NCI-H146 treated with DMSO at 0.1 percent for 48 hours (cell line): ENCODE data around the gene PPP3R1.

Experiments used
- DNase-seq: peaks from one replicate; lab custom pipeline; 2025; ENCODE audit not compliant: unreplicated experiment; lab: John Stamatoyannopoulos, UW

The PPP3R1 gene

GRCh38 chr2:68263632-68264031, 11.3 kb upstream of the PPP3R1 start:
- DNase-seq = peak; percentile 16

GRCh38 chr2:68258851-68259250, 6.5 kb upstream of the PPP3R1 start:
- no peak for DNase-seq

GRCh38 chr2:68256093-68256450, 3.7 kb upstream of the PPP3R1 start:
- DNase-seq = no peak

GRCh38 chr2:68253219-68254068, 1.1 kb upstream of the PPP3R1 start:
- DNase-seq = peak; percentile 39

- DNase-seq = no peak
Observed at GRCh38 chr2:68251855-68252399, 405 bp downstream of the PPP3R1 start.

GRCh38 chr2:68251187-68251854, 1.0 kb downstream of the PPP3R1 start:
- DNase-seq = peak; percentile 73

GRCh38 chr2:68250652-68251186, 1.6 kb downstream of the PPP3R1 start:
- DNase-seq = no peak

GRCh38 chr2:68250196-68250595, 2.1 kb downstream of the PPP3R1 start:
- no peak for DNase-seq

GRCh38 chr2:68248806-68249205, 3.5 kb downstream of the PPP3R1 start:
- no peak for DNase-seq

- DNase-seq = no peak
Observed at GRCh38 chr2:68248361-68248760, 4.0 kb downstream of the PPP3R1 start.

GRCh38 chr2:68246396-68246795, 5.9 kb downstream of the PPP3R1 start:
- no peak for DNase-seq

GRCh38 chr2:68245672-68246071, 6.7 kb downstream of the PPP3R1 start:
- no peak for DNase-seq

- DNase-seq = no peak
Observed at GRCh38 chr2:68245066-68245465, 7.3 kb downstream of the PPP3R1 start.

- DNase-seq = no peak
Observed at GRCh38 chr2:68244456-68244855, 7.9 kb downstream of the PPP3R1 start.

- DNase-seq = no peak
Observed at GRCh38 chr2:68241732-68242131, 10.6 kb downstream of the PPP3R1 start.

GRCh38 chr2:68240446-68240845, 11.9 kb downstream of the PPP3R1 start:
- DNase-seq = no peak

GRCh38 chr2:68238955-68239822, 13.1 kb downstream of the PPP3R1 start:
- no peak for DNase-seq

GRCh38 chr2:68237976-68238580, 14.3 kb downstream of the PPP3R1 start:
- no peak for DNase-seq

GRCh38 chr2:68237404-68237803, 14.9 kb downstream of the PPP3R1 start:
- DNase-seq = no peak

GRCh38 chr2:68236876-68237275, 15.5 kb downstream of the PPP3R1 start:
- DNase-seq = no peak
